GM12891 (cell line): ENCODE results near the gene STEAP2. TPM values are rescaled to one million over a fixed set of nuclear protein-coding genes. Genes with fewer than 3 reads are reported as not detected.

Experiments used
- DNase-seq: peaks from one replicate; pipeline ENCODE4 v3.0.0; 2011; ENCODE audit warnings: low spot score; ENCODE audit not compliant: insufficient read length
- FAIRE-seq: peaks from 2 replicates; lab custom pipeline; 2011; peaks lifted over from hg19 to GRCh38; lab: Jason Lieb, UNC
- PAX5 ChIP-seq: IDR thresholded peaks from 2 replicates; pipeline ENCODE4 v1.6.1; 2011; ENCODE audit warnings: low read length, moderate library complexity, mild to moderate bottlenecking; ENCODE audit not compliant: insufficient read depth, severe bottlenecking
- POLR2A ChIP-seq: IDR thresholded peaks from 2 replicates; pipeline ENCODE4 v1.6.1; 2011; ENCODE audit warnings: low read depth, low read length, control low read depth
- POLR2AphosphoS5 ChIP-seq: IDR thresholded peaks from 2 replicates; pipeline ENCODE4 v1.6.1; 2011; ENCODE audit warnings: low read depth, low read length, control low read depth
- POU2F2 ChIP-seq: IDR thresholded peaks from 2 replicates; pipeline ENCODE4 v1.6.1; 2011; ENCODE audit warnings: low read depth, mild to moderate bottlenecking, control low read depth, low read length, moderate library complexity
- SPI1 ChIP-seq: IDR thresholded peaks from 2 replicates; pipeline ENCODE4 v1.6.1; 2011; ENCODE audit warnings: low read depth, low read length, control low read depth
- TAF1 ChIP-seq: IDR thresholded peaks from 2 replicates; pipeline ENCODE4 v1.6.1; 2011; ENCODE audit warnings: low read depth, low read length, control low read depth
- polyA plus RNA-seq: library from polyadenylated mRNA; unstranded; fragments of >200 nt; gene quantifications from one replicate; pipeline ENCODE4 v1.2.1, GENCODE V29; 2012; ENCODE audit warnings: low read depth, missing spikeins, inconsistent platforms; ENCODE audit not compliant: missing spikeins

STEAP2 gene
- 0.05 TPM for polyA plus RNA-seq

DNA sequence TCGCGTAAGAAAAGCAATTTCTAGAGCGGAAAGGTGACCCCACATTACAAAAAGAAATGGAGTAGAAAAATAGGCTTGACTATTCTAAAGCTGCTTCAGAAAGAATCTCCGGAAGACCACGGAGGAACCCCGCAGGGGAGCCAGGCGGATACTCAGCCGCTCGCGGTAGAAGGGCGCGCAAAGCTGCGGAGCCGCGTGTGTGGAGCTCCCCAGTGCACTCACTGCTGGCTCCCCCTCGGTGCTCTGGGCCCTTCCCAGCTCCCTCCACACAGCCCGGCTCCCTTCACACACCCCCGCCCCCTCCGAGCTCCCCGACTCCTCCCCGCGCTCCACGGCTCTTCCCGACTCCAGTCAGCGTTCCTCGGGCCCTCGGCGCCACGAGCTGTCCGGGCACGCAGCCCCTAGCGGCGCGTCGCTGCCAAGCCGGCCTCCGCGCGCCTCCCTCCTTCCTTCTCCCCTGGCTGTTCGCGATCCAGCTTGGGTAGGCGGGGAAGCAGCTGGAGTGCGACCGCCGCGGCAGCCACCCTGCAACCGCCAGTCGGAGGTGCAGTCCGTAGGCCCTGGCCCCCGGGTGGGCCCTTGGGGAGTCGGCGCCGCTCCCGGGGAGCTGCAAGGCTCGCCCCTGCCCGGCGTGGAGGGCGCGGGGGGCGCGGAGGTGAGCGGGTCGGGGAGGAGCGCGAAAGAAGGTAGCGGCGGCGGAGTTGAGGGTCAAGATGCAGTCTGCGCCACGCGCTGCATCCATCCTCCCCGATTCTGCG, at the start of gene STEAP2:
TSS of gene STEAP2 (plus strand) at position 350 of the 758 bp plus-strand sequence. CDS start 13,343 bp downstream, outside the sequence.
- no peak for FAIRE-seq

DNA sequence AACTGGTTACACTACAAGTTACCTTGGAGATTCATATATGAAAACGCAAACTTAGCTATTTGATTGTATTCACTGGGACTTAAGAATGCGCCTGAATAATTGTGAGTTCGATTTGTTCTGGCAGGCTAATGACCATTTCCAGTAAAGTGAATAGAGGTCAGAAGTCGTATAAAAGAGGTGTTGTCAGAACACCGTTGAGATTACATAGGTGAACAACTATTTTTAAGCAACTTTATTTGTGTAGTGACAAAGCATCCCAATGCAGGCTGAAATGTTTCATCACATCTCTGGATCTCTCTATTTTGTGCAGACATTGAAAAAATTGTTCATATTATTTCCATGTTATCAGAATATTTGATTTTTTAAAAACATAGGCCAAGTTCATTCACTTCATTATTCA, 48.0 kb upstream of the STEAP2 start:
- TF ChIP-seq POLR2AphosphoS5 (no peak), PAX5 (no peak), TAF1 (no peak), POU2F2 (no peak), SPI1 (no peak), POLR2A (no peak)
- FAIRE-seq: no peak
- DNase-seq: no peak

More for the DNA sequence above, at the start of gene STEAP2:
- TF ChIP-seq SPI1: no peak
- TF ChIP-seq POU2F2: no peak
- no peak for TF ChIP-seq PAX5
- TF ChIP-seq POLR2A: no peak
- TF ChIP-seq TAF1: no peak
- no peak for TF ChIP-seq POLR2AphosphoS5
- DNase-seq: peak; percentile 42

DNA sequence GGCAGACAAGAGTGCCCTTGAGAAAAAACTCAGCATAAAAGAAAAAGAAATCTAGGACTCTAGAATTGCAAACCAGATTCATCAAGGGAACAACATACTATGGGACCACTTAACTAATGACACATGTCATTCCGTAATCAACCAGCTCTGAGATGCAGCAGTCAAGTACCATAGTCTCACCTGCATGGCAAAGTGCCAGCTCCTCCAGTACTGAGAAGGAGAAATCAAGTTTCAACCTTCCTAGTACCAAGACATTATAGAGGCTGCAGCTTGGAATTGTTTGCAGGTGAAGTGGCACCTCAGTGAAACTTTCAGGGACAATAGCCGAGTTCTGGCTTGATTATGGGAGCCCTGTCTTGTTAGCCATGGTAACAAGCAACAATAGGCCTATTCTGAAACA, 45.8 kb upstream of the STEAP2 start:
- no peak for FAIRE-seq
- TF ChIP-seq PAX5 (no peak), POLR2A (no peak), POU2F2 (no peak), POLR2AphosphoS5 (no peak), TAF1 (no peak), SPI1 (no peak)
- DNase-seq: no peak

DNA sequence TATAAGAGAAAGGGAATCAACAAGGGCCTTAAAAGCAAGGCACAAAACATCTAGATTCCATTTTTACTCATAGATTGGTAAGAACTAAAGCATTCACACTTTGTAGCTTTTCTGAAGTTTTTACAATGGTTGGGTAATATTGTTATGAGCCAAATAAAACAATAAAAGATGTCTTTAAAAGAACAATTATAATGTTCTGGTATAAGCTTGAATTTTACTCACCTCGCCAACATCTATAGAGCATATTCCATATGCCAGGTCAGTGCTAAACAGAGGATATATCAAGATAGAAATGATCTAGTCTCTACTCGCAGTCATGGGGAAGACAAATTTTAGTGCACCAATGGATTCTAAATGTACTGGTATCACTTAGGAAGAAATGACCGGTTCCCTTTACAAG, 45.4 kb upstream of the STEAP2 start:
- FAIRE-seq (no peak), DNase-seq (no peak)
- TF ChIP-seq SPI1: no peak

DNA sequence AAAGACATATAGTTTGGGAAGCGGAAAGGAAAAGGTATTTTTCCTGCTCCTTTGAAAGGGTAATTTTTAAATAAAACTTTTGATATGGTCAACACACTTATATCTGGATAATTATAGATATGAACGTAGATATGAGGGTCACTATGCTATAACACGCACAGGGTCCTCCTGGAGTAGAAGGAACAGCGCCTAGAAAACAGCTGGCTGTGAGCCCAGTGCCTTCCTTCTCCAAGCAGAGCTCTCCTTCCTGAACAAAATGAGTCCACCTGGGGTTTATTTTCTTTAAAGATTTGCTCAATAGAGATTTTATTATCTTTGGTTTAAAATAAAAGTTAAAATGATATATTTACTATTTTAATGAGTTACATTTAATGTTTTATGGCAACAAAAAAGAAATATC, 44.2 kb upstream of the STEAP2 start:
- no peak for TF ChIP-seq TAF1
- FAIRE-seq (no peak), DNase-seq (no peak)

DNA sequence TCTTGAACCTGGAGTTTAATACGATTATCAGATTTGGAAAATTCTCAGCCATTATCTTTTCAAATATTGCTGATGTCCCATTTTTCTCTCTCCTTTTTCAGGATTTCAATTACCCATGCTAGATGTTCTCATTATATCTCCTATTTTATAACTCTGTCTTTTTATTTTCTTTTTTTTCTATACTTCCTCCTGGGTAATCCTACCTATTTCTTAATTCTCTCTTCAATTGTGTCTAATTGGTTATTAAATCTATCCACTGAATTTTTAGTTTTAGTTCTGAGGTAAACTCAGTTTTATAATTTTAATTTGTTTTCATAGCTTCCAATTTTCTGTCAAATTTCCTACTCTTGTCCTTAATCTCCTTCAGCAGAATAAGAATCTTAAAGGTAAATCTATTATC, 41.6 kb upstream of the STEAP2 start:
- DNase-seq (no peak), FAIRE-seq (no peak)
- TF ChIP-seq POLR2AphosphoS5 (no peak), POLR2A (no peak), POU2F2 (no peak), TAF1 (no peak)

DNA sequence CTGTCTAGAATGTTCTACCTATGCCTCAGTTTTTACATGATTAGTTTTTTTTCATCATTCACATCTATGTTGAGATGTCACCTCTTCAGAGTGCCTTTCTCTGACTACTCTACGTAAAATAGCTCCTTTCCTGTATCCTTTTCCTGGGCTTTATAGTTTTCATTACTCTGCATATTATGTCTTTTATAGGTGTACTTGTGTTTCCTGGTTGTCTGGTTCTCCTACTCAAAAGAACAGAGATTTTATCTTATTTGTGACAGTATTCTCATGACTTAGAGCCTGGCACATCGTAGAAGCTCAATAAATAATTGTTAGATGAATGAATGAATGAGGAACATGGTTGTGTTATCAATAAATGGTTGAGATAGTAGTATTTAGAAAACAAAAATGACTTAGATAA, 39.4 kb upstream of the STEAP2 start:
- TF ChIP-seq POU2F2 (no peak), PAX5 (no peak), TAF1 (no peak), SPI1 (no peak), POLR2A (no peak), POLR2AphosphoS5 (no peak)
- FAIRE-seq (no peak), DNase-seq (no peak)

DNA sequence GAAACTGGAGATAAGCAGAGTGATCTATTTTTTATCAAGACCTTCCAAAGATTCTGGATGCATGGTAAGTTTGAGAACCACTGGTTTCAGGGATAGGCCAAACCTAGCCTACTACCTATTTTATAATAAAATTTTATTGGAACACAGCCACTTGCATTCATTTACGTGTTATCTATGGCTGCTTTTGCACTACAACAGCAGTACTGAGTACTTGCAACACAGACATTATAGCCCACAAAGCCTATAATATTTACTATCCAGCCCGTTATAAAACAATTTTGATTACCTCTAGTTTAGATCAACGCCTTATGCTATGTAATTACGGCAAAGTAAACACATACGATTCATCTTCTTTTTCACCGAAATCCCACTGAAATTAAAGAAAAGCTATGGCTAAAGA, 38.9 kb upstream of the STEAP2 start:
- DNase-seq (no peak), FAIRE-seq (no peak)
- TF ChIP-seq PAX5 (no peak), POLR2A (no peak), TAF1 (no peak), POLR2AphosphoS5 (no peak), SPI1 (no peak), POU2F2 (no peak)

DNA sequence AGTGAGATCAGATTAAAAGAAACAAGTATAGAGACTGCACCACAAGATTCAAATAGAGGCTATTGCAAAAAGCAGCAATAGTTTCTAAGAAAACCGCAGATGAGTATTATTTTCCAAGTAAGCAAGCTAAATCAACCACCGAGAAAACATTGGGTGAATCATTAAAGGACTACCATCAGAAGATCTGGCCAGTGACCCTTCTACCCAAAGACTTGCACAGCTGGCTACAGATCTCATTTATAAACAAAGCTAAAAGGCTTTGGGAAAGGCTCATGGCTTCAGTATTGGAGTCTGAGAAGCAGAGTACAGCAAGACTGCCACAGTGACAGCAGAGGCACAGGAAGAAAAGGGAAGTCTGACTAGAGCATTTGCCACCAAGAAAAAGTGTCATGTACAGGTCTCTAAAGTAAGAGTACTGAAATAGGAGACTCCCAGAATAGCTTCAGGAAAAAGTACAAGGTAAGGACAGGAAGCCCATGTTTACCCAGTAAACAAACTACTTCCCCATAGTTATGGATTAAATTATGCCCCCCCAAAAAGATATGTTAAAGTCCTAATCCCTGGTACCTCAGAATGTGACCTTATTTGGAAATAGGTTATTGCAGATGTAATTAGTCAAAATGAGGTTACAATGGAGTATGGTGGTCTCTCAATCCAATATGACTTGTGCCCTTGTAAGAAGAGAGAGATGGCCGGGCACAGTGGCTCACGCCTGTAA, 38.3 kb upstream of the STEAP2 start:
- no peak for FAIRE-seq
- TF ChIP-seq PAX5 (no peak), POLR2AphosphoS5 (no peak), POLR2A (no peak), SPI1 (no peak), POU2F2 (no peak), TAF1 (no peak)
- no peak for DNase-seq

DNA sequence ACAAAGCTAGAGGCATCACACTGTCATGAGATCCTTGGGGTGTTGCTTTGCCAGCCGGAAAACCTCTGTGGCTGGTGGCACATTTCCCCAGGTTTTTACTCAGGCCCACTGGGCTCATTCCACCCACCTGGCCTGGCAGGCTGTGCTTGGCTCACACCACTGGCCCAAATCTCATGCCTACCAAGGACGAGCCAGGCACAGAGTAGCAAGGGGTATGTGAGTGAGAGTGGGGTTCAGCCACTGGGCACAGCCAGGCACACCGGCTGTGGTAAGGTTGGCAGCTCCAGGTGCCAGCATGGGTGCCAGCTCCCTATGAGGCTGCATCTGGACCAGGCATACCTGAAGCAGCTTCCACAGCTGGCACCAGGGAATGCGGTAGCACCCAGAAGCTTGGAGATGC, 35.9 kb upstream of the STEAP2 start:
- FAIRE-seq (no peak), DNase-seq (no peak)
- TF ChIP-seq TAF1 (no peak), POU2F2 (no peak), PAX5 (no peak), SPI1 (no peak), POLR2A (no peak), POLR2AphosphoS5 (no peak)

DNA sequence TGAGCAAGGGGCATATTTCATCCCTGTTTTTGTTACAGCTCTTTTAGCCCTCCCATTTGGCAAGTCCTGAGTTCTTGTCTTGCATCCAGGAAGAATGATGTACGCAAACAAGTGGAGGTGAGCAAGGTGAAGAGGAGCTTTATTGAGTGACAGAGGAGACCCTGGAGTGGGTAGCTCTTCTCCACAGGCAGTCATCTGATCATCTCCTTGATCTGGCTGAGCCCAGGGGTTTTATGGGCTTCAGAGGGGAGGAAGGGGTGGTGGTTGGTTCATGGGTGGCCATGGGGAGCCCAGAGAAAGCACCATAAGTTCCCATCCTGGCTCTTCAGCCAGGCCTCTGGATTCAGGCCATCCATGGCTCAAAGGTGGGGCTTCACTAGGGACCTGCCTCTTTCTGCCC, 35.3 kb upstream of the STEAP2 start:
- DNase-seq: no peak
- no peak for FAIRE-seq
- TF ChIP-seq PAX5 (no peak), POU2F2 (no peak), POLR2A (no peak), POLR2AphosphoS5 (no peak), TAF1 (no peak), SPI1 (no peak)
